ENCODE measurements around the gene C2orf92.

Gene C2orf92

DNA sequence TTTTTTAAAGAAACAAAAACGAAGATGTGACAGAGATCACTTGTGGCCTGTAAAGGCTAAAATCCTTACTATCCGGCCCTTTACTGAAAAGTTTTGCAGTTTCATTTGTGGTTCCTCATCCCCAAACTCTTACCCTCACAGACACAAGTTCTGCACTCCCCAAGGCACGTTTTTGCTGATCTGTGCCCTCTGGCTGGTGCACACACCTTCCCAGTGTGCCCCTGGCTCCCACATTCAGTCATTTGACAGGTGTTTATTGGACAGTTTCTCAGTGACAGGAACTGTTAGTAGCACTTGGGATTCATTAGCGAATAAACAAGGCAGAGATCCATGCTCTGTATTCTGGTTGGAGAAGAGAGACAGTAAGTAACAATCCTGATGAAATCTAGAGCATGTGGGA, 66.7 kb downstream of the C2orf92 start:
- ChIA-PET CTCF (interaction anchor here (0.7 kb wide), 1 partner anchor 11 kb away, joined by 5 read pairs; no protein-coding TSS in a partner anchor), POLR2A (no interaction called here)

GRCh38 chr2:97736608-97737330, 67.3 kb downstream of the C2orf92 start:
- Histone ChIP-seq H3K4me1 (ENCODE audit: control insufficient read depth, insufficient read depth, low read length) (no peaks in the 10 kb centered on the region), H3K36me3 (ENCODE audit: control insufficient read depth in 2 of 2, insufficient read depth in 1 of 2, low read length in 2 of 2) (no peaks in the 10 kb centered on the region), H3K4me3 (ENCODE audit: low read depth, low read length) (no peak overlapping the region), H3K27ac (ENCODE audit: extremely low read depth, low read depth, low read length) (no peak overlapping the region), H3K9me3 (ENCODE audit: control insufficient read depth, insufficient read depth, low read depth, low read length) (no peaks in the 10 kb centered on the region)
- ChIA-PET POLR2A (no interaction called here), CTCF (interaction anchor here (0.7 kb wide), 1 partner anchor 11 kb away, joined by 5 read pairs; no protein-coding TSS in a partner anchor)
- TF ChIP-seq, protein P1, sequence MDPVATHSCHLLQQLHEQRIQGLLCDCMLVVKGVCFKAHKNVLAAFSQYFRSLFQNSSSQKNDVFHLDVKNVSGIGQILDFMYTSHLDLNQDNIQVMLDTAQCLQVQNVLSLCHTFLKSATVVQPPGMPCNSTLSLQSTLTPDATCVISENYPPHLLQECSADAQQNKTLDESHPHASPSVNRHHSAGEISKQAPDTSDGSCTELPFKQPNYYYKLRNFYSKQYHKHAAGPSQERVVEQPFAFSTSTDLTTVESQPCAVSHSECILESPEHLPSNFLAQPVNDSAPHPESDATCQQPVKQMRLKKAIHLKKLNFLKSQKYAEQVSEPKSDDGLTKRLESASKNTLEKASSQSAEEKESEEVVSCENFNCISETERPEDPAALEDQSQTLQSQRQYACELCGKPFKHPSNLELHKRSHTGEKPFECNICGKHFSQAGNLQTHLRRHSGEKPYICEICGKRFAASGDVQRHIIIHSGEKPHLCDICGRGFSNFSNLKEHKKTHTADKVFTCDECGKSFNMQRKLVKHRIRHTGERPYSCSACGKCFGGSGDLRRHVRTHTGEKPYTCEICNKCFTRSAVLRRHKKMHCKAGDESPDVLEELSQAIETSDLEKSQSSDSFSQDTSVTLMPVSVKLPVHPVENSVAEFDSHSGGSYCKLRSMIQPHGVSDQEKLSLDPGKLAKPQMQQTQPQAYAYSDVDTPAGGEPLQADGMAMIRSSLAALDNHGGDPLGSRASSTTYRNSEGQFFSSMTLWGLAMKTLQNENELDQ (tag by site-specific recombination; IDR thresholded peaks at IDR 0.05; ENCODE audit: low read depth), result no peak
- no peak for TF ChIP-seq ZNF423 (tag by site-specific recombination; IDR thresholded peaks at IDR 0.05)
- no peak for TF ChIP-seq ZNF223 (tag by site-specific recombination; IDR thresholded peaks at IDR 0.05)
- no peak for TF ChIP-seq ZNF521 (tag by site-specific recombination; IDR thresholded peaks at IDR 0.05)
- no peak for TF ChIP-seq ZNF677 (tag by site-specific recombination; IDR thresholded peaks at IDR 0.05)
- no peak for TF ChIP-seq ZNF302 (tag by site-specific recombination; IDR thresholded peaks at IDR 0.05; ENCODE audit: low read depth)
- no peak for TF ChIP-seq ZNF76 (tag by site-specific recombination; IDR thresholded peaks at IDR 0.05; ENCODE audit: borderline replicate concordance, low read depth)
- no peak for TF ChIP-seq ZNF175 (tag by site-specific recombination; IDR thresholded peaks at IDR 0.05)
- no peak for TF ChIP-seq ZFHX2 (tag by site-specific recombination; conservative IDR thresholded peaks at IDR 0.05)
- TF ChIP-seq ZBTB48 (tag by site-specific recombination; IDR thresholded peaks at IDR 0.05), result no peak
- no peak for TF ChIP-seq ZNF473 (tag by site-specific recombination; IDR thresholded peaks at IDR 0.05)
- TF ChIP-seq ZNF292 (tag by site-specific recombination; IDR thresholded peaks at IDR 0.05; ENCODE audit: borderline replicate concordance, low read depth), result no peak
- TF ChIP-seq YY2 (tag by site-specific recombination; IDR thresholded peaks at IDR 0.05), result no peak

More for the DNA sequence above, 66.7 kb downstream of the C2orf92 start:
- Histone ChIP-seq H3K4me3 (ENCODE audit: low read depth, low read length) (no peak overlapping the region), H3K4me1 (ENCODE audit: control insufficient read depth, insufficient read depth, low read length) (no peaks in the 10 kb centered on the region), H3K36me3 (ENCODE audit: control insufficient read depth in 2 of 2, insufficient read depth in 1 of 2, low read length in 2 of 2) (no peaks in the 10 kb centered on the region), H3K9me3 (ENCODE audit: control insufficient read depth, insufficient read depth, low read depth, low read length) (no peaks in the 10 kb centered on the region), H3K27ac (ENCODE audit: extremely low read depth, low read depth, low read length) (no peak overlapping the region)
- TF ChIP-seq, protein P2, sequence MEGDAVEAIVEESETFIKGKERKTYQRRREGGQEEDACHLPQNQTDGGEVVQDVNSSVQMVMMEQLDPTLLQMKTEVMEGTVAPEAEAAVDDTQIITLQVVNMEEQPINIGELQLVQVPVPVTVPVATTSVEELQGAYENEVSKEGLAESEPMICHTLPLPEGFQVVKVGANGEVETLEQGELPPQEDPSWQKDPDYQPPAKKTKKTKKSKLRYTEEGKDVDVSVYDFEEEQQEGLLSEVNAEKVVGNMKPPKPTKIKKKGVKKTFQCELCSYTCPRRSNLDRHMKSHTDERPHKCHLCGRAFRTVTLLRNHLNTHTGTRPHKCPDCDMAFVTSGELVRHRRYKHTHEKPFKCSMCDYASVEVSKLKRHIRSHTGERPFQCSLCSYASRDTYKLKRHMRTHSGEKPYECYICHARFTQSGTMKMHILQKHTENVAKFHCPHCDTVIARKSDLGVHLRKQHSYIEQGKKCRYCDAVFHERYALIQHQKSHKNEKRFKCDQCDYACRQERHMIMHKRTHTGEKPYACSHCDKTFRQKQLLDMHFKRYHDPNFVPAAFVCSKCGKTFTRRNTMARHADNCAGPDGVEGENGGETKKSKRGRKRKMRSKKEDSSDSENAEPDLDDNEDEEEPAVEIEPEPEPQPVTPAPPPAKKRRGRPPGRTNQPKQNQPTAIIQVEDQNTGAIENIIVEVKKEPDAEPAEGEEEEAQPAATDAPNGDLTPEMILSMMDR (tag by site-specific recombination; IDR thresholded peaks at IDR 0.05), result no peak

DNA sequence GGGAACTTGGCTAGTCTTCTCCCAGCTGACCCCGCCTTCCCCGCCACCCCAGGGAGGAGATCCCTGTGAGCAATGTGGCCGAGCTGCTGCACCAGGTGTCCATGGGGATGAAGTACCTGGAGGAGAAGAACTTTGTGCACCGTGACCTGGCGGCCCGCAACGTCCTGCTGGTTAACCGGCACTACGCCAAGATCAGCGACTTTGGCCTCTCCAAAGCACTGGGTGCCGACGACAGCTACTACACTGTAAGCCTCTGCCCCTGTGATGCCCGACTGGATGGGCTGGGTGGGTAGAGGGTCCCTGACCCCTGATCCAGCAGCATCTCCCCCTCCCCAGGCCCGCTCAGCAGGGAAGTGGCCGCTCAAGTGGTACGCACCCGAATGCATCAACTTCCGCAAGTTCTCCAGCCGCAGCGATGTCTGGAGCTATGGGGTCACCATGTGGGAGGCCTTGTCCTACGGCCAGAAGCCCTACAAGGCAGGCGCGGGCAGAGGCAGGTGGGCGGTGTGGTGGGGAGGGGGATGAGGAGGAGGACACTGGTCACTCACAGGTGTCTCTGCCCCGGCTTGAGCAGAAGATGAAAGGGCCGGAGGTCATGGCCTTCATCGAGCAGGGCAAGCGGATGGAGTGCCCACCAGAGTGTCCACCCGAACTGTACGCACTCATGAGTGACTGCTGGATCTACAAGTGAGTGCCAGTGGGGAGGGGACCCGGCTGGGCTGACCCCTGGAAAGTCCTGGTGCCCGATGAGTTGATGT, 68.1 kb downstream of the C2orf92 start:
- Histone ChIP-seq H3K9me3 (ENCODE audit: control insufficient read depth, insufficient read depth, low read depth, low read length) (no peaks in the 10 kb centered on the region), H3K27ac (ENCODE audit: extremely low read depth, low read depth, low read length) (no peak overlapping the region), H3K4me3 (ENCODE audit: low read depth, low read length) (no peak overlapping the region), H3K36me3 (ENCODE audit: control insufficient read depth in 2 of 2, insufficient read depth in 1 of 2, low read length in 2 of 2) (no peaks in the 10 kb centered on the region), H3K4me1 (ENCODE audit: control insufficient read depth, insufficient read depth, low read length) (no peaks in the 10 kb centered on the region)
- CTCF ChIA-PET, result no interaction called here
- POLR2A ChIA-PET, result no interaction called here
- no peak for TF ChIP-seq ZNF529 (tag by site-specific recombination; IDR thresholded peaks at IDR 0.05; ENCODE audit: insufficient replicate concordance)
- TF ChIP-seq ZBTB20 (tag by site-specific recombination; IDR thresholded peaks at IDR 0.05), result no peak
- no peak for TF ChIP-seq YY1 (tag by site-specific recombination; IDR thresholded peaks at IDR 0.05)
- no peak for TF ChIP-seq ZNF19 (tag by site-specific recombination; IDR thresholded peaks at IDR 0.05; ENCODE audit: low read depth)
- no peak for TF ChIP-seq EGR2 (tag by site-specific recombination; IDR thresholded peaks at IDR 0.05; ENCODE audit: low read depth)
- no peak for TF ChIP-seq ZNF114 (tag by site-specific recombination; IDR thresholded peaks at IDR 0.05)
- no peak for TF ChIP-seq ZNF121 (tag by site-specific recombination; IDR thresholded peaks at IDR 0.05)
- TF ChIP-seq PRDM1 (tag by site-specific recombination; IDR thresholded peaks at IDR 0.05), result no peak
- no peak for TF ChIP-seq ZNF658 (tag by site-specific recombination; IDR thresholded peaks at IDR 0.05)
- TF ChIP-seq ZNF266 (tag by site-specific recombination; IDR thresholded peaks at IDR 0.05; ENCODE audit: low read depth), result no peak
- TF ChIP-seq, protein P3, sequence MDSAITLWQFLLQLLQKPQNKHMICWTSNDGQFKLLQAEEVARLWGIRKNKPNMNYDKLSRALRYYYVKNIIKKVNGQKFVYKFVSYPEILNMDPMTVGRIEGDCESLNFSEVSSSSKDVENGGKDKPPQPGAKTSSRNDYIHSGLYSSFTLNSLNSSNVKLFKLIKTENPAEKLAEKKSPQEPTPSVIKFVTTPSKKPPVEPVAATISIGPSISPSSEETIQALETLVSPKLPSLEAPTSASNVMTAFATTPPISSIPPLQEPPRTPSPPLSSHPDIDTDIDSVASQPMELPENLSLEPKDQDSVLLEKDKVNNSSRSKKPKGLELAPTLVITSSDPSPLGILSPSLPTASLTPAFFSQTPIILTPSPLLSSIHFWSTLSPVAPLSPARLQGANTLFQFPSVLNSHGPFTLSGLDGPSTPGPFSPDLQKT (IDR thresholded peaks at IDR 0.05; ENCODE audit: borderline replicate concordance, low read depth, low read length), result no peak
- no peak for TF ChIP-seq TCF7L2 (IDR thresholded peaks at IDR 0.05; ENCODE audit: borderline replicate concordance, low read depth, low read length)
- no peak for TF ChIP-seq ZNF174 (tag by site-specific recombination; IDR thresholded peaks at IDR 0.05)
